Bronchial epithelial cell (primary cell): ENCODE results near the gene PFDN2. TPM values are rescaled to one million over a fixed set of nuclear protein-coding genes. Genes with fewer than 3 reads are reported as not detected.

Source experiments
- DNase-seq: peaks from one replicate; pipeline ENCODE4 v3.0.0-alpha.2; 2010; ENCODE audit warnings: low read depth
- FAIRE-seq: peaks from 2 replicates; lab custom pipeline; 2011; peaks lifted over from hg19 to GRCh38; lab: Jason Lieb, UNC
- H3K27me3 ChIP-seq: 2 replicates; pipeline ENCODE4 v1.5.1; 2011; ENCODE audit warnings: low read length; ENCODE audit not compliant: control insufficient read depth, insufficient read depth
- H3K36me3 ChIP-seq: 2 replicates; pipeline ENCODE4 v1.5.1; 2011; ENCODE audit warnings: low read length; ENCODE audit not compliant: control insufficient read depth, insufficient read depth
- H3K4me3 ChIP-seq: 2 replicates; pipeline ENCODE4 v1.5.1; 2011; ENCODE audit warnings: mild to moderate bottlenecking, low read depth, low read length, control low read depth
- CTCF ChIP-seq: IDR thresholded peaks from 2 replicates; pipeline ENCODE4 v1.5.1; 2011; ENCODE audit warnings: mild to moderate bottlenecking, moderate library complexity, low read length, control low read depth, inconsistent platforms; ENCODE audit not compliant: insufficient read depth, severe bottlenecking
- total RNA-seq: library from RNA; depleted of rRNA; stranded (reverse); fragments of >200 nt; gene quantifications from 2 replicates; pipeline ENCODE4 v1.2.1, GENCODE V29; 2014

Gene PFDN2
- total RNA-seq, 1 donor from 2014 or later, result 204 TPM

GRCh38 chr1:161114556-161114955 lies 3.3 kb downstream of the PFDN2 start:
- Histone ChIP-seq H3K36me3 (peaks cover 3% of the 10 kb centered on the region), H3K27me3 (no peaks in the 10 kb centered on the region), H3K4me3 (no peak overlapping the region)
- TF ChIP-seq CTCF, result no peak
- no peak for DNase-seq
- no peak for FAIRE-seq

- TF ChIP-seq CTCF, result no peak
- peaks cover 3% of the 10 kb centered on the region for H3K36me3 ChIP-seq
- FAIRE-seq (no peak), DNase-seq (no peak)
- H3K27me3 ChIP-seq, result no peaks in the 10 kb centered on the region
- H3K4me3 ChIP-seq, result no peak overlapping the region
Observed at GRCh38 chr1:161113915-161114314, 3.9 kb downstream of the PFDN2 start.

- TF ChIP-seq CTCF, result no peak
- FAIRE-seq, result no peak
- Histone ChIP-seq H3K27me3 (no peaks in the 10 kb centered on the region), H3K36me3 (peaks cover 3% of the 10 kb centered on the region), H3K4me3 (no peak overlapping the region)
- no peak for DNase-seq
Observed at GRCh38 chr1:161111527-161111926, 6.3 kb downstream of the PFDN2 start.

GRCh38 chr1:161111117-161111516 lies 6.7 kb downstream of the PFDN2 start:
- no peak for TF ChIP-seq CTCF
- Histone ChIP-seq H3K36me3 (peaks cover 3% of the 10 kb centered on the region), H3K27me3 (no peaks in the 10 kb centered on the region), H3K4me3 (no peak overlapping the region)
- no peak for FAIRE-seq
- no peak for DNase-seq

- no peak overlapping the region for H3K4me3 ChIP-seq
- no peak for FAIRE-seq
Observed at GRCh38 chr1:161106431-161106830, 11.4 kb downstream of the PFDN2 start.

More at GRCh38 chr1:161106431-161106830, 11.4 kb downstream of the PFDN2 start:
- peaks cover 7% of the 10 kb centered on the region for H3K36me3 ChIP-seq
- TF ChIP-seq CTCF, result no peak
- no peaks in the 10 kb centered on the region for H3K27me3 ChIP-seq
- peak; percentile 33 for DNase-seq
